Measurements from ENCODE around the gene MIB2. TPM values are rescaled to one million over a fixed set of nuclear protein-coding genes. Genes with fewer than 3 reads are reported as not detected.
A peak's percentile ranks its signal among the peaks of the same experiment; 100 is the strongest.

MIB2 gene
- total and polyA plus RNA-seq, 10 of the 15 experiments (the other 5 are each of a cell fraction or from before 2014, with no cell fraction given), result 0.42 to 26.8 (median 10.9) TPM; not detected in 1

- TF ChIP-seq, protein P1, sequence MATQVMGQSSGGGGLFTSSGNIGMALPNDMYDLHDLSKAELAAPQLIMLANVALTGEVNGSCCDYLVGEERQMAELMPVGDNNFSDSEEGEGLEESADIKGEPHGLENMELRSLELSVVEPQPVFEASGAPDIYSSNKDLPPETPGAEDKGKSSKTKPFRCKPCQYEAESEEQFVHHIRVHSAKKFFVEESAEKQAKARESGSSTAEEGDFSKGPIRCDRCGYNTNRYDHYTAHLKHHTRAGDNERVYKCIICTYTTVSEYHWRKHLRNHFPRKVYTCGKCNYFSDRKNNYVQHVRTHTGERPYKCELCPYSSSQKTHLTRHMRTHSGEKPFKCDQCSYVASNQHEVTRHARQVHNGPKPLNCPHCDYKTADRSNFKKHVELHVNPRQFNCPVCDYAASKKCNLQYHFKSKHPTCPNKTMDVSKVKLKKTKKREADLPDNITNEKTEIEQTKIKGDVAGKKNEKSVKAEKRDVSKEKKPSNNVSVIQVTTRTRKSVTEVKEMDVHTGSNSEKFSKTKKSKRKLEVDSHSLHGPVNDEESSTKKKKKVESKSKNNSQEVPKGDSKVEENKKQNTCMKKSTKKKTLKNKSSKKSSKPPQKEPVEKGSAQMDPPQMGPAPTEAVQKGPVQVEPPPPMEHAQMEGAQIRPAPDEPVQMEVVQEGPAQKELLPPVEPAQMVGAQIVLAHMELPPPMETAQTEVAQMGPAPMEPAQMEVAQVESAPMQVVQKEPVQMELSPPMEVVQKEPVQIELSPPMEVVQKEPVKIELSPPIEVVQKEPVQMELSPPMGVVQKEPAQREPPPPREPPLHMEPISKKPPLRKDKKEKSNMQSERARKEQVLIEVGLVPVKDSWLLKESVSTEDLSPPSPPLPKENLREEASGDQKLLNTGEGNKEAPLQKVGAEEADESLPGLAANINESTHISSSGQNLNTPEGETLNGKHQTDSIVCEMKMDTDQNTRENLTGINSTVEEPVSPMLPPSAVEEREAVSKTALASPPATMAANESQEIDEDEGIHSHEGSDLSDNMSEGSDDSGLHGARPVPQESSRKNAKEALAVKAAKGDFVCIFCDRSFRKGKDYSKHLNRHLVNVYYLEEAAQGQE (IDR thresholded peaks at IDR 0.05; ENCODE audit: low read depth, low read length), result no peak
- TF ChIP-seq E2F8 (IDR thresholded peaks at IDR 0.05; ENCODE audit: low read depth, partially characterized antibody) (no peak), MEF2A (IDR thresholded peaks at IDR 0.05; ENCODE audit: insufficient read depth, low read depth, low read length) (no peak), NRF1 (conservative IDR thresholded peaks at IDR 0.05; ENCODE audit: low read depth, low read length) (peak; percentile 90), NFYB (IDR thresholded peaks at IDR 0.05; ENCODE audit: insufficient read depth, low read depth, low read length) (0 out of 2 replicates have a peak, but pooled peaks have one; percentile 18), NR2C1 (IDR thresholded peaks at IDR 0.05) (peak; percentile 87), POLR2AphosphoS5 (IDR thresholded peaks at IDR 0.05; ENCODE audit: low read length) (peak; percentile 83), SMAD1 (IDR thresholded peaks at IDR 0.05; ENCODE audit: low read depth, partially characterized antibody) (peak; percentile 57), IRF3 (IDR thresholded peaks at IDR 0.05) (no peak), ZZZ3 (IDR thresholded peaks at IDR 0.05; ENCODE audit: control insufficient read depth, insufficient read length, low read depth) (no peak), BMI1 (IDR thresholded peaks at IDR 0.05; ENCODE audit: borderline replicate concordance) (peak; percentile 97)
- TF ChIP-seq, protein P2, sequence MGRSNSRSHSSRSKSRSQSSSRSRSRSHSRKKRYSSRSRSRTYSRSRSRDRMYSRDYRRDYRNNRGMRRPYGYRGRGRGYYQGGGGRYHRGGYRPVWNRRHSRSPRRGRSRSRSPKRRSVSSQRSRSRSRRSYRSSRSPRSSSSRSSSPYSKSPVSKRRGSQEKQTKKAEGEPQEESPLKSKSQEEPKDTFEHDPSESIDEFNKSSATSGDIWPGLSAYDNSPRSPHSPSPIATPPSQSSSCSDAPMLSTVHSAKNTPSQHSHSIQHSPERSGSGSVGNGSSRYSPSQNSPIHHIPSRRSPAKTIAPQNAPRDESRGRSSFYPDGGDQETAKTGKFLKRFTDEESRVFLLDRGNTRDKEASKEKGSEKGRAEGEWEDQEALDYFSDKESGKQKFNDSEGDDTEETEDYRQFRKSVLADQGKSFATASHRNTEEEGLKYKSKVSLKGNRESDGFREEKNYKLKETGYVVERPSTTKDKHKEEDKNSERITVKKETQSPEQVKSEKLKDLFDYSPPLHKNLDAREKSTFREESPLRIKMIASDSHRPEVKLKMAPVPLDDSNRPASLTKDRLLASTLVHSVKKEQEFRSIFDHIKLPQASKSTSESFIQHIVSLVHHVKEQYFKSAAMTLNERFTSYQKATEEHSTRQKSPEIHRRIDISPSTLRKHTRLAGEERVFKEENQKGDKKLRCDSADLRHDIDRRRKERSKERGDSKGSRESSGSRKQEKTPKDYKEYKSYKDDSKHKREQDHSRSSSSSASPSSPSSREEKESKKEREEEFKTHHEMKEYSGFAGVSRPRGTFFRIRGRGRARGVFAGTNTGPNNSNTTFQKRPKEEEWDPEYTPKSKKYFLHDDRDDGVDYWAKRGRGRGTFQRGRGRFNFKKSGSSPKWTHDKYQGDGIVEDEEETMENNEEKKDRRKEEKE (IDR thresholded peaks at IDR 0.05), result no peak
- TF ChIP-seq, protein P3, sequence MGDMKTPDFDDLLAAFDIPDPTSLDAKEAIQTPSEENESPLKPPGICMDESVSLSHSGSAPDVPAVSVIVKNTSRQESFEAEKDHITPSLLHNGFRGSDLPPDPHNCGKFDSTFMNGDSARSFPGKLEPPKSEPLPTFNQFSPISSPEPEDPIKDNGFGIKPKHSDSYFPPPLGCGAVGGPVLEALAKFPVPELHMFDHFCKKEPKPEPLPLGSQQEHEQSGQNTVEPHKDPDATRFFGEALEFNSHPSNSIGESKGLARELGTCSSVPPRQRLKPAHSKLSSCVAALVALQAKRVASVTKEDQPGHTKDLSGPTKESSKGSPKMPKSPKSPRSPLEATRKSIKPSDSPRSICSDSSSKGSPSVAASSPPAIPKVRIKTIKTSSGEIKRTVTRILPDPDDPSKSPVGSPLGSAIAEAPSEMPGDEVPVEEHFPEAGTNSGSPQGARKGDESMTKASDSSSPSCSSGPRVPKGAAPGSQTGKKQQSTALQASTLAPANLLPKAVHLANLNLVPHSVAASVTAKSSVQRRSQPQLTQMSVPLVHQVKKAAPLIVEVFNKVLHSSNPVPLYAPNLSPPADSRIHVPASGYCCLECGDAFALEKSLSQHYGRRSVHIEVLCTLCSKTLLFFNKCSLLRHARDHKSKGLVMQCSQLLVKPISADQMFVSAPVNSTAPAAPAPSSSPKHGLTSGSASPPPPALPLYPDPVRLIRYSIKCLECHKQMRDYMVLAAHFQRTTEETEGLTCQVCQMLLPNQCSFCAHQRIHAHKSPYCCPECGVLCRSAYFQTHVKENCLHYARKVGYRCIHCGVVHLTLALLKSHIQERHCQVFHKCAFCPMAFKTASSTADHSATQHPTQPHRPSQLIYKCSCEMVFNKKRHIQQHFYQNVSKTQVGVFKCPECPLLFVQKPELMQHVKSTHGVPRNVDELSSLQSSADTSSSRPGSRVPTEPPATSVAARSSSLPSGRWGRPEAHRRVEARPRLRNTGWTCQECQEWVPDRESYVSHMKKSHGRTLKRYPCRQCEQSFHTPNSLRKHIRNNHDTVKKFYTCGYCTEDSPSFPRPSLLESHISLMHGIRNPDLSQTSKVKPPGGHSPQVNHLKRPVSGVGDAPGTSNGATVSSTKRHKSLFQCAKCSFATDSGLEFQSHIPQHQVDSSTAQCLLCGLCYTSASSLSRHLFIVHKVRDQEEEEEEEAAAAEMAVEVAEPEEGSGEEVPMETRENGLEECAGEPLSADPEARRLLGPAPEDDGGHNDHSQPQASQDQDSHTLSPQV (IDR thresholded peaks at IDR 0.05), result no peak
These were observed at the start of gene MIB2 (continued) for GRCh38 chr1:1615256-1616044.
